HTERT RPE-1 (cell line): ENCODE data around the gene HELZ.
"Not testable (repeated sequence)": the region's sequence is repeated elsewhere in the genome, so short reads cannot be mapped to it uniquely, and the experiment has no call there.

Experiments
- in situ Hi-C: fragments of 300-500 bp; cut with MboI; formaldehyde crosslinking; loops from 4 replicates; pipeline ENCODE4 v1.14.3; 2020; ENCODE audit warnings: low sequenced_read_pairs

HELZ gene

DNA sequence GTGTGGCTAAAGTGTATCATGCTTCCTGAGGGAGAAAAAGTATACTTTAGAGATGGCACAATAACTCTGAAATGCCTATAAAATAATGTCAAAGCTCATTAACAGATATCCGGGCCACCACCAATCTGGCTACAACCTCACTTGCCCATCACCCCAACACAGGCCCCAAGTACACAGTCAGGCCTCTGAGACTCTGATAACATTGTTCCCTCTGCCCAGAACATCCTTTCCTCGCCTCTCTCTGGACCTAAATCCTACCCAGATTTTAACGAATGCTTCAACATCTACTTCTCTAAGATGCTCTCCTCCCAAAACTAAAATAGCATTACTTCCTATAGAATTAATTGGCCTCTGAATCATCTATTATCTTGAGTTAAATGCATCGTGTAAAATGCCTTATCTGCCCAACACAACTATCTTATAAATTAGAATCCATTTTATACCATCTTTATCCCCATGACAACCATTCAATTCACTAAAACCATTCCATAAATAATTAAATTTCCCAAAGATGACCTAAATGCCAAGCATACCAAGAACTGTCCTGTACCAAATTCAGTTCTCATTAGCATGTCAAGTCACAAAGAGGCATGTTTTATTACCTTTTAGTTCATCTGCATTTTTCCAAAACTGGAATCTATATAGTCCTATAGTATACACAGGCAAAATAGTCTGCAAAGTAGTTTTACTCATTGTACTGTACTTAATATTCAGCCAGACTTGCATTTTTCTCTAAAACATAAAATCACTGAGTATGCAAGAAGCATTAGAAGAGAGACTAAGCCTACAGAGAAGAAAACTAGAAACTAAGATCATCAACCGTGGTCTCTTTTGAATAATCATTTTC is 15.7 kb downstream of the HELZ start:
- in situ Hi-C loops = no loop called here

DNA sequence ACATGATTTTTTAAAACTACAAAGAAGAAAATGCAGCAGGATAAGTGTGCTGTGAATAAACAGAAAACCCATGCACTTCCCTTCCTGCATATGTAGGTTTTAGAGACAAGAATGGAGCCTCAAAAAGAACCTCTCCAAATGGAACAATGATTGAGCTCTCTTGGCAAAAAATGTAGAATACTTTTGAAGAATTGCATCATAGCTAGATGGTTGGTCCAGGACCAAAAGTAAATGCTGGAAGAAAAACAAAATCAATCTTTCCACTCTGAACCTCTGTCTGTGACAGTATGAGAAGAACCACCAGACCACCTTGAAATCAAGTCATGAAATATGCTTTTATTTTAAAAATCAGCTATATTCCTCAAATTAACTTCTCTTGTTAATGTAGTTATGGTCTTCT is 17.5 kb downstream of the HELZ start:
- in situ Hi-C loops = no loop called here

DNA sequence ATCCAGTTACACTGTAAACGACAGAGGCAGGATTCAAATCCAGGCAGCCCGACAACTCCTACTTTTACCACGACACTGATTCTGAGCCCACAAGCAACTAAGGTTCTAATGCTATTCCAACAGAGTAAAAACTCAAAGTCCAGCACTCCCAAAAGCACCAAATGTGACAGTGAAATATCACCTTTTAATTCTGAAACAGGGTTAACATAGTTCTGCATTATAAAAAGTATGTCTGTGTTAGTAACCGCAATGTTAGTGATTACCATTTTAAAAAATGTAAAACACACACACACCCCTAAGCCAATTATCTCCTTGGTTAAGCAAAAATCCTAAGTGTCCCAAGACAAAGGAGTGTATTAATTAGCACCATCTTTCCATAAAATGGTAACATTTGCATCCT is 19.7 kb downstream of the HELZ start:
- in situ Hi-C loops = no loop called here

DNA sequence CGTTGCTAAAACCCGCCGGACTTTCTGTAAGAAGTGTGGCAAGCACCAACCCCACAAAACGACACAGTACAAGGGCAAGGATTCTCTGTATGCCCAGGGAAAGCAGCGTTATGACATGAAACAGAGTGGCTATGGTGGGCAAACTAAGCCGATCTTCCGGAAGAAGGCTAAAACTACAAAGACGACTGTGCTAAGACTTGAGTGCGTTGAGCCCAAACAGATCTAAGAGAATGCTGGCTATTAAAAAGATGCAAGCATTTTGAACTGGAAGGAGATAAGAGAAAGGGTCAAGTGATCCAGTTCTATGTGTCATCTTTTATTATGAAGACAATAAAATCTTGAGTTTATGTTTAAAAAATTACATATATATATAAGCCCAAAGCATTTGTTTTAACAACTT is 20.3 kb downstream of the HELZ start:
- in situ Hi-C loops = no loop called here

DNA sequence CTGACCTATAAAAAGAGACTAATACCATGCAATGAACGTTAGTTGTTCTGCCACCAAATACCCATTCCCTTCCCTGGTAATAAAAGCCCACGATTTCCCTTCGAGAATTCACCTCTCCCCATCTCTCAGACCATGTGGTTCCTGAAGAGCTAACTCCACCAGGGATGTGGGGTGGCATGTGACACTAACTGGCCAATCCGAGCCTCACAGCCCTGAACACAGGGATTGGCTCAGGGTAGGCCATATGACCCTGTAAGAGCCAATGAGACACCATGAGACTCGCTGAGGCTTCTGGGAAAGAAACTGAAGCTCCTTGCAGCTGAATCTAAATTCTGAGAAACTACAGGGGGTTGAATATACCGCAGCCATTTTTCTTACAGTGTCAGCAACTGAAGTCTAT is 21.1 kb downstream of the HELZ start:
- in situ Hi-C loops = no loop called here

DNA sequence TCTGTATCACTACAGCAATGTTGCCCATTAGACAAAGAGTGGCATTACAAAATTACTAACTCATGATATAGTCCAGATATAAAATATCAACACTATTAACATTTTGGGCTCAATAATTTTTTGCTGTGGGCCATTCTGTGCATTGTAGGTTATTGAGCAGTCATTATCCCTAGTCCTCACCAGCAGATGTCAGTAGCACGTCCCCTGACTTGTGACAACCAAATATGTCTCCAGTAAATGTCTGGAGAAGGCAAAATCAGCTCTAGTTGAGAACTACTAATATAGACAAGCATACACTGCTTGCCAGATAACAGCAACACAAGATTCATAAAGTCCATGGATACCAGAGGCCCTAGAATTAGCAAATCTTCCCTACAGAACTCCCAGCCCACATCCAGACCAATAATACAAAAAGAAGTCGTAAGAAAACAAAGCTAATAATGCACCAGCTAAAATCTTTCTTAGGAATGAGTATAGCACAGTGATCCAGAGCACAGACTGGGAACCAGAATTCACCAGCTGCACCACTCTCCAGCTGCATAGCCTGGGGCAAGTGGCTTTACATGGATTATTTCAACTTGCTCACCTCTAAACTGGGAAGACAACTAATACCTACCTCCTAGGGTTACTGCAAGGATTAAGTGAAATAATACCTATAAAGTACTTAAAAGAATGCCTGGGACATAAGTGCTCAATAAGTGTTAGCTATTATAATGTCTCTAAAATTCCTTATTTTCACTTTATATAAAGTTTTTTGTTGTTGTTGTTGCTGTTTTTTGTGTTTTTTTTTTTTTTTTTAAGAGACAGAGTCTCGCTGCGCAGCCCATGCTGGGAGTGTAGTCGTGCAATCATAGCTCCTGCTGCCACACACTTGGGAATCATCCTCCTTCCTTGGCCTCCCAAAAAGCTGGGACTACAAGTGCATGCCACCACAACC is 23.7 kb downstream of the HELZ start:
- in situ Hi-C loops = no loop called here

DNA sequence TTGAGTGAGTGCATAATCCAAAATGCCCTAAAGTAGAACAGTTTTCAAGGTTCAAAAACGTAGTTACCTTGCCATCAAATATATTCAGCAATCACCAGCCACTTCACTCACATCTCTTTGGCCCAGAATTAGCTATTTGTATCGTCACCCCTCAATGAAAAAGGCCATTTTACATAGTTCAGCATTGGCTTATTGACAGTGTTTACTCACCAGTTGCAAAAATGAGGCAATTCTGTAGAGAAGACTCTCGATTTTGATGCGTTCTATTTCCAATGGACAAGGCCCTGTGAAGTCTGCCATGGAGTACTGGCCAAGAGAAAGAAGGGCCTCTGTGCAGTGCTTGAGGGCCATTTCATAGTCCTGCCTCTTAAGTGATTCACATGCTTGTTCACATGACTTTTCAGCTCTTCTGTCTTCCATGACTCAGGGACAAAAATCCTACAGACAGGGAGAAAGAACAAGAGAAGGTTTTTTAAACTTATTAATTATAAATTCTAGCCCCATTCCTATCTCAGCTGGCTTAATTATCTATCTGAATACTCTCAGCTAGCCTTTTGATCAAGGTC is 26.5 kb downstream of the HELZ start:
- in situ Hi-C loops = no loop called here

DNA sequence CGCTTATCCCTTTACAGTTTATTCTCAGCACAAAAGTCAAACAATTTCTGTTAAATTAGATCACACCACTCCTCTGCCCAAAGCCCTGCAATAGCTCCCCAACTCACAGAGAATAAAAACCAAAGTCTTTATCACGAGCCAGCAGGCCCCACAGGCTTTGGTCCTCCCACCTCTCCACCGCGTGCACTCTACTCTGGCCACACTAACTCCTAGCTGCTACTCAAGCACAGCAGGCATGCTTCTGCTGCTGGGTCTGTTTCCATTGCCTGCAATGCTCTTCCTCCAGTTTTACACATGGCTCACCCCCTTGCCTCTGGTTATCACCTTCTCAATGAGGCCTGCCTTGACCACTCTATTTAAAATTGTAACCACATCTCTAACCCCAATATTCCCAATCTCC is 27.6 kb downstream of the HELZ start:
- in situ Hi-C loops = no loop called here

DNA sequence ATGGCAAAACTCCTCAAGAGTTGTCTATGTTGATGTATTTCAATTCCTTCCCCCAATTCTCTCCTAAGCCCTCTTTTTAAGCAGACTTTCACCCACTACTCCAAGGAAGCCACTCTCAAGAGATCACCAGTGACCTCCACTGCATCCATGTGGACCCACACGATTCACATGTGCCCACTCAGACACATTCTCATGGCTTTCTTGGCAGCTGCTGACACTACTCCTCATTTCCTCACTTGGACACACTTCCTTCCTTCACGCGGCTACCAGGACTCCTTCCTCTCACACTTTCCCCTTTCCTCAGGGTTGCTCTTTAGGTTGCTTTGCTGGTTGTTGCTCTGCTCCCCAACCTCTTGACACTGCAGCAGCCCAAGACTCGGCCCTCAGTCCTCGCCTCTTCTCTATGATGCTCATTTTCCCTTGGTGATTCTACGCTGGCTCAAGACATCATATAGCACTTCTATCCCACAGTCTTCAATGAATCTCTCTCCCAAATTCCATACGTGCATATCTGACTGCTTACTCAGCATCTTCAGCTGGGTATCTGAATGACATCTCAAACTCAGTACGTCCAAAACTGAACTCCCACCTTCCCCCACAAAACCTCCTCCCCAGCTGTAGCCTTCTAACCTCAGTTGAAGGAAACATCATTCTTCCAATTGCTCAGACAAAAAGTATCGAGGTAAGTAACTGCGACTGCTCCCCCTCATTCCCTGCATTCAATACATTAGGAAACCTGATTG is 28.2 kb downstream of the HELZ start:
- in situ Hi-C loops = no loop called here

DNA sequence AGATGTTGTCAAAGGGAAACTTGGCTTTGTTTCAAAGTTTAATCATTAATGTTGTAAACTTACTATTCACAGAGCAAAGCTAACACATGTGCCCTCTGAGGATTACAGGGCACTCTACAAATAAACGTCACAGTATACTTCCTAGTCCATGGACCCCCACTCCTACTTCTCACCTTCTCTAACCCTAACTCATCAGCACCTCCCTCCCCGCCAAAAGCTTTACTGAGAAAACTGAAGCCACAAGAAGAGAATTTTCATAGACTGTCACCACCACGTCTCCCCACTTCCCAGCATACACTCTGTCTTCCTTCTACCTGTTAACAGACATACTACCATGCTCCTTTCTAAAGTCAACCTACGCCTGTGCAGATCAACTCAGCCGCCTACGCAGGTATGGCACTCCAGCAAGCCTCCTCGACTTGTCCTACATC is 29.0 kb downstream of the HELZ start:
- in situ Hi-C loops = no loop called here

DNA sequence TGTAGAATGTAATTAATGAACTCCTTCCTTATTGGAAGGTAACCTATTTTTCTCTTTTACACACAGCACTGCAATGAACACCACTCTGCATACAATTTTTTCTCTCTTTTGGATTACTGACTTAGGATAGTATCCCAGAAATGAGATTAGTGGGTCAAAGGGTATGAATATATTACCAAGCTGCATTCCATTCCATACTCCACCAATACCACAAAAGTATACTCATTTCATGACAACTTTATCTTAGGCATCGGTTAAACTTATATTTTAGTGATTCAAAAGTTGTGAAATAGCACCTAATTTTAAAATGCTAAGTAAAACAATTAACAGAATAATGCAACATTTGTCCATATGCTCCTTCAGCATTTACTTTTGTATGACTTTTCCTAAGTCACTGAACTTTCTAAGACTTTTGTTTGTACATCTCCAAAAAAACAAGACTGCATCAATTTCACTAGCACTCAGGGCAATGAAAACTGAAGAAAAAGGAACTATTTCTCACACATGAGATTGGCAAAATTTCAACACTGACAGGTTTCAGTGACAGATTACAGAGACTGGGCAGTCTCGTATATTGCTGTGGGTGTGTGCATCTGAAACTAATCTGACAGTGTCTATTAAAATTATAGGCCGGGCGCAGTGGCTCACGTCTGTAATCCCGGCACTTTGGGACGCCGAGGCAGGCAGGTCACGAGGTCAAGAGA is 32.1 kb downstream of the HELZ start:
- in situ Hi-C loops = no loop called here

DNA sequence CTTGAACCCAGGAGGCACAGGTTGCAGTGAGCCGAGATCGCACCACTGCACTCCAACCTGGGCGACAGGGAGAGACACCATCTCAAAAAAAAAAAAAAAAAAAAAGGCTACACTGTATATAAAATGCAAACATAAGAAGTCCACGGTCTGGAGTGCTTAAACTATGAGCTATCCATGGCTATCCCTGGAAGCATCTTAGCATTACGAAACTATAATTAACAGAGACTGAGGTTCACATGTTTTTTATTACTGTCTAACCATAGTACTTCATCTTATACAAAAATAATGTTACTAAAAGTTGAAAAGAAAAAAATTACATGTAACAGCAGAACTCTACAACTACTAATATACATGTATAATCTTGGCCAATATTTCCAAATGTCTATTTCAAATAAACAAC is 32.8 kb downstream of the HELZ start:
- in situ Hi-C loops = no loop called here

DNA sequence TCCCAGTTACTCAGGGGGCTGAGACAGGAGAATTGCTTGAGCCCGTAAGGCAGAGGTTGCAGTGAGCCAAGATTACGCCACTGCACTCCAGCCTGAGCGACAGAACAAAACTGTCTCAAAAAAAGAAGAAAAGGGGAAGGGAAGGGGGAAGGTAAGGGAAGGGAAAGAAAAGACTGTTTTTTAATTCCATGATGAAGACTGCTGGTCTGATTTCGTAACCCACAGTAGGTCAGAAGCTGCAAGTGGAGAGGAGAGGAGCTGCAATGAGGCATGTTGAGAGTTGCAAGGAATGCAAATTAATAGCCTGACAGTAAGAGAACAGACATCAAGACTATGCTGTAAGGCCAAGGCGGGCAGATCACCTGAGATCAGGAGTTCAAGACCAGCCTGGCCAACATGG is 33.3 kb downstream of the HELZ start:
- in situ Hi-C loops = no loop called here

DNA sequence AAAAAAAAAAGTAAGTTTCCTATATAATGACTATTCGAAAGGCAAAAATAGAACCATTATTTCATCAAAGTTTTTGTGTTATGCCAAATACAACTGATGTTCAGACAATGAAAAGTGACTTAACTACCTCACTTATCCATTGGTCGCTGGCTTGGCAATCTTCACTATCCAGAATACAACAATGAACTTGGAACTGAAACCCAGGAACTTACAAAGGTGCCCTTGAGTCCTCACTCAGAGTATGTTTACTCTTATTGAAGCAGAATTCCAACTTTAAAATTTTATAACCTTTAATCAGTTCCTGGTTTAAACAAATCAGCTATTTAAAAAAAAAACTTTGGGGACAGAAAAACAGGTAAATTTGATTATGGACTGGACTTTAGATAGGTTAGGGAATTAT is 34.1 kb downstream of the HELZ start:
- in situ Hi-C loops = no loop called here

DNA sequence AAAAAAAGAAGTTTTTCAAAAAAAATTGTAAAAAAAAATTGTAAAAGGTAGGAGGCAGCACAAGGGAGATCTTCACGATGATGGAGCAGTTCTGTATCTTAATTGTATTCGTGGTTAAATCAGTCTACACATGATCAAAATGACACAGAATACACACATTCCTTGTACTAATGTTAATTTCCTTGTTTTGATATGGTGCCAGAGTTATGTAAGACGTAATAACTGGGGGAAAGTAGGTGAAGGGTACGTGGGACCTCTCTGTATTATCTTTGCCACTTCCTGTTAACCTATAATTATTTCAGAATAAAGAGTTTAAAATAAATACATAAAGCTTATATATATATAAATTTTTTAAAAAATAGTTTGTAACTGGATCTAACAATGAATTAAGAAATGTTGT is 36.8 kb downstream of the HELZ start:
- in situ Hi-C loops = no loop called here

DNA sequence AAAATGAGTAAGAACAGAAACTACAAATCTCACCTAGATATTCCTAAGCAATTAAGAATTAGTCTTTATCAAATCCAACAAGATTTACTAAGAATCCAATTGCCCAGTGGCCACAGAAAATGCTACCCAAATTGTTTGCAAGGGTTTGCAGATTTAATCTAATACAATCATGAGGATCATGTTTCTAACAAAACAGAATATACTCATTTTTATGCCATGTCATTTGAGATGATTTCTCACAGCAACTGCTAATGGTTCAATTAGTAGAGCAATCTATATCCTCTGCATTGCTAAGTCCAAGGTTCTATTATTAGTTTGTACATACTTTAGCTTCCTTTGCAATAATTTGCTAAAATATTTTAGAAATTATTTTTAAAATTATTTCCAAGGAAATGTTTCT is 41.2 kb downstream of the HELZ start:
- in situ Hi-C loops = no loop called here

DNA sequence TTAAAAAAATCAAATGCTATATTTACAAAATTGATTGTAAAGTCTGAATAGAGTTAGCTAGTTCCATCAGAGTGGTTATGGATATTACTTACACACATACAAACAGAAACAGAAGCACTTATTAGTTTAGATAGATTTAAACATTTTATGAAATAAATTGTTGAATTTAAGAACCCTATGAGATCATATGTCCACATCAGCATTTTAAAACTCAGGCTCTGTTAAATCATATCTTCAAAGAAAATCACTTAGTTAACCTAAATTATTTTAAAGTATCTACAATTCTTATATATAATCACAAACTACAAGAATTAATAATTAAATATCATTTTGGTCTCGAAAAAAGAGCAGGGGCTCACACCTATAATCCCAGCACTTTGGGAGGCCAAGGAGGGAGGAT is 42.5 kb downstream of the HELZ start:
- in situ Hi-C loops = no loop called here

DNA sequence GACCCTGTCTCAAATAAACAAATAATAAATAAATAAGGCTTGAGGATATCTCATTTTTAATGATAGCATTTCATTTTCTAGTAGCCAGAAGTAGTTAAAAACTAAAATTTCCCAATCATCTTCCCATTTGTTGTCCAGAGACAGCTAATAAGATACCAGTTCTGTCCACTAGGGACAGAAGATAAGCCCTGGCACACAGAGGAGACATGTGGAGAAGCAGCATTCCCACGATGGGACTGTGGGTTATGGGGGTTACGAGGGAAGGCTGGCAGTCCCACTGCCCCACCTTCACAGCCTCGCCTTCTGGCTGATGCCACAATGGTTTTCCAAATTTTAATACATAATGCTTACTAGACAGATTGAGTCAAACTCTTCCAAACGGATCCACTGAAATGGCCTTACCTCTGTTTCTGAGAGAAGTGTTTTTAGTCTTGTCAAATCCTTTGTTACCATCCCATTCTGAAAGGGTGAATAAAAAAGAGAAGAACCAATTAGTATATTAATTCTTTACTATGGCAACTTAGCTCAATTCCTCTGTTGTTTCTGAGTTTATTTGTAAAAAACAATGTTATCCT is 44.2 kb downstream of the HELZ start:
- in situ Hi-C loops = no loop called here

DNA sequence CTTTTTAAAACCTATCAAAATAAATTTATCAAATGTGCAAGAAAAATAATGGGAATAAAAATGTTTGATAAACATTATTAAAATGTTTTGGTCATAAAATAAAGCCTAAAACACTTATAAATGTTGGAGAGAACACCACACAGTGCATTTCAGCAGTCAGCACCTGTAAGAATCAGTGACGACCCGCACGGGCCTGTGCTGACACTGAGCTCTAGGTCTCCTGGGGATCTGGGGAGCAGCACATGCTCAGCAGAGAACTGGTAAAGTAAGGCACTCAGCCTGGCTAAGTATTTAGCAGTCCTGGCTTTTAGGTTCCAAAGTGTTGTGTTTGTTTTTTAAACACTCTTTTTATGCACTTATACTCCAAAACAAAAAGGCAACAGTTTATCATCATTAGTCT is 46.9 kb downstream of the HELZ start:
- in situ Hi-C loops = no loop called here

DNA sequence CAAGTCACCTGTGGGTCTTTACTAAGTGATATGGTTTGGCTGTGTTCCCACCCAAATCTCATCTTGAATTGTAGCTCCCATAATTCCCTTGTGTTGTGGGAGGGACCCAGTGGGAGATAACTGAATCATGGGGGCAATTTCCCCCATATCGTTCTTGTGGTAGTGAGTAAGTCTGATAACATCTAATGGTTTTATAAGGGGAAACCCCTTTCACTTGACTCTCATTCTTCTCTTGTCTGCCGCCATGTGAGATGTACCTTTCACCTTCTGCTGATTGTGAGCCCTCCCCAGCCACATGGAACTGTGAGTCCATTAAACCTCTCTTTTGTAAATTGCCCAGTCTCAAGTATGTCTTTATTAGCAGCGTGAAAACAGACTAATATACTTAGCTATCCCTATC is 48.0 kb downstream of the HELZ start:
- in situ Hi-C loops = not testable (repeated sequence)
